Measurements from ENCODE around the gene KCND1.

KCND1 gene

DNA sequence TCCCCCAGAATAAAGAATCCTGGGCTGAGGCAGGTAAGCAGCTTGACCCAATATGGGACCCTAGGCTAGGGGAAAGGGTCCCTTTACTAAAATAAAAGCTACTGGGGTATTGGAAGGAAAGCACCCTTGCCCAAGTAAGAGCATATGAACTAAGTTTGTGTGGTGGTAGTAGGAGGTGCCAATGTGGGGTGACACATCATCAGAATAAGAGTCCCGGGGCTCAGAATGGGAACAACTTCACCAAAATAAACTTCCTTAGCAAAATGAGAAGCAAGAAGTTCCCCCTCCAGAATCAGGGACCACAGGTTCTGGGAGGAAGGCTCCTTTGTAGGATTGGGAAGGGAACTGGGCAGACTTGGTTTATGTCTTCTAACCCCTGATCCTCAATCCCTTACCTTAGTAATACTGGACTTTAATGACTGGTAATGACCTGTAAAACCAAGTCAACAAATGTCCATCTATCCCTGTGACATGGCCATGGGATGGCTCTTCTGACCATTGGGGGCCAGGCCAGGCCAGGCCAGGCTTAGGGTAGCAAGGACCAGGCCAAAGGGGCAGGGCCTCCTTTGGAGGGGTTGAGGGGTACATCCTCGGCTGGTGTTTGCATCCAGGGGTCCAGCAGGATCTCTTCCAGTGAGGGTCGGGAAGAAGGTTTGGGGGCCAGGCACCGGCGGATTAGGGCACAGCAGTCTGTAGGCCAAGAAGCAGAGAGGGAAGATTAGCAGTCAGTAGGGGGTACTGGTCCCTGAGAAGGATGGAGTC lies 57.9 kb downstream of the KCND1 start:
- Histone ChIP-seq H3F3A (ENCODE audit: insufficient read depth) (peaks cover 15% of the 10 kb centered on the region; the same call in 1 of the 2 replicates), H3K9me2 (replicated peaks; ENCODE audit: insufficient read depth, low read length) (no peaks in the 10 kb centered on the region), H3K36me3 (ENCODE audit: low read length) (no peaks in the 10 kb centered on the region), H3K27me3 (ENCODE audit: low read length) (no peaks in the 10 kb centered on the region), H3K9ac (ENCODE audit: low read length) (no peak overlapping the region), H3K9me3 (ENCODE audit: insufficient read depth, low read length) (no peaks in the 10 kb centered on the region), H3K4me3 (ENCODE audit: insufficient read depth, low read length, poor library complexity, severe bottlenecking) (no peak overlapping the region), H3K79me2 (ENCODE audit: insufficient read depth, low read length) (peaks cover 37% of the 10 kb centered on the region), H3K27ac (ENCODE audit: low read depth, low read length) (no peak overlapping the region), H3K4me2 (ENCODE audit: low read depth, low read length, poor library complexity, severe bottlenecking) (no peak overlapping the region), H4K20me1 (ENCODE audit: low read depth, low read length) (no peaks in the 10 kb centered on the region), H2AFZ (ENCODE audit: low read depth, low read length, severe bottlenecking) (no peak overlapping the region)
- TF ChIP-seq, protein P1, sequence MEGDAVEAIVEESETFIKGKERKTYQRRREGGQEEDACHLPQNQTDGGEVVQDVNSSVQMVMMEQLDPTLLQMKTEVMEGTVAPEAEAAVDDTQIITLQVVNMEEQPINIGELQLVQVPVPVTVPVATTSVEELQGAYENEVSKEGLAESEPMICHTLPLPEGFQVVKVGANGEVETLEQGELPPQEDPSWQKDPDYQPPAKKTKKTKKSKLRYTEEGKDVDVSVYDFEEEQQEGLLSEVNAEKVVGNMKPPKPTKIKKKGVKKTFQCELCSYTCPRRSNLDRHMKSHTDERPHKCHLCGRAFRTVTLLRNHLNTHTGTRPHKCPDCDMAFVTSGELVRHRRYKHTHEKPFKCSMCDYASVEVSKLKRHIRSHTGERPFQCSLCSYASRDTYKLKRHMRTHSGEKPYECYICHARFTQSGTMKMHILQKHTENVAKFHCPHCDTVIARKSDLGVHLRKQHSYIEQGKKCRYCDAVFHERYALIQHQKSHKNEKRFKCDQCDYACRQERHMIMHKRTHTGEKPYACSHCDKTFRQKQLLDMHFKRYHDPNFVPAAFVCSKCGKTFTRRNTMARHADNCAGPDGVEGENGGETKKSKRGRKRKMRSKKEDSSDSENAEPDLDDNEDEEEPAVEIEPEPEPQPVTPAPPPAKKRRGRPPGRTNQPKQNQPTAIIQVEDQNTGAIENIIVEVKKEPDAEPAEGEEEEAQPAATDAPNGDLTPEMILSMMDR (IDR thresholded peaks at IDR 0.05; ENCODE audit: insufficient read depth, low read length, poor library complexity, severe bottlenecking) = no peak
- TF ChIP-seq EZH2phosphoT487 (conservative IDR thresholded peaks at IDR 0.05; ENCODE audit: low read length) = no peak

DNA sequence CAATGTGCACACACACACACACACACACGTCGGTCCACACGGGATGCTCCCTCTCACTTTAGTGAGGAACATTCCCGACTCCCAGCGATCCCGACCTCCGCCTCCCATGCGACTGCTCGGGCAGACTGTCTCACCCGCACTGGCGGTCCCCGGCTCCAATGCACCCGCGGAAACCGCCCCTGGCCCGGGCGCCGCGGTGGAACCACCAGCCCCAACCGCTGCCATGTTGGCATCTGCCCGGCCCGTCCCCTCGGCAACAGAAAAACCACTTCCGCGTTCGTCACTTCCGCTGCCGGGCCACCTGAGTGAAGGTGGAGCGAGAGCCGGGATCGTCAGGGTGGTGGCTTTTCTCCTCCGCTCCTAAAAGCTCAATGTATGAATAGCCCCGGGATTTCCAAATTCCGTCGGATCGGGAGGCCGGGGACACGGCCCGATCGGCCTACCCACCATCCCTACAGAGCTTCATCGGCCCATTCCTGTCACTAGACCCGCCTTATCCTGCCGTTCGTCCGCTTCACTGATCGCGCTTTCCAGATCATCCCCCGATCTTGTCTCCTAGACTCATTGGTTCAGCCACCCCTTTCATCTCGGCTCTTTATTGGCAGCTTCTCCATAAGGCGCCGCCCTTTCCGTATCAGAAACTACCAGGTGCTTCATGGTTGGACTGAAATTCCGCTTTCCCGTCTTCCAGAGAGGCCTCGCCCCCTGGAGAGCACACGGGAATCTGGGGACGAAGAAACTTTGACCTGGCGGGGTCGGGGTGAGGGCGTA lies 60.0 kb downstream of the KCND1 start, which contains the start of gene SLC35A2:
SLC35A2 (minus strand) TSS at position 235 of the 771 bp plus-strand sequence; CDS start at position 225, 10 bp downstream.
- Histone ChIP-seq H3K36me3 (ENCODE audit: low read length) (no peaks in the 10 kb centered on the region), H2AFZ (ENCODE audit: low read depth, low read length, severe bottlenecking) (peak within 1 kb of the TSS; percentile 15), H3K9me3 (ENCODE audit: insufficient read depth, low read length) (no peaks in the 10 kb centered on the region), H3K4me3 (ENCODE audit: insufficient read depth, low read length, poor library complexity, severe bottlenecking) (peak within 1 kb of the TSS; percentile 98), H3K9me2 (replicated peaks; ENCODE audit: insufficient read depth, low read length) (no peaks in the 10 kb centered on the region), H3K9ac (ENCODE audit: low read length) (peak within 1 kb of the TSS; percentile 76), H4K20me1 (ENCODE audit: low read depth, low read length) (no peaks in the 10 kb centered on the region), H3K79me2 (ENCODE audit: insufficient read depth, low read length) (peaks cover 25% of the 10 kb centered on the region), H3K4me2 (ENCODE audit: low read depth, low read length, poor library complexity, severe bottlenecking) (peak within 1 kb of the TSS; percentile 80), H3K27me3 (ENCODE audit: low read length) (no peaks in the 10 kb centered on the region), H3K27ac (ENCODE audit: low read depth, low read length) (peak within 1 kb of the TSS; percentile 60), H3F3A (ENCODE audit: insufficient read depth) (peaks cover 15% of the 10 kb centered on the region; the same call in 1 of the 2 replicates)
- no peak for TF ChIP-seq EZH2phosphoT487 (conservative IDR thresholded peaks at IDR 0.05; ENCODE audit: low read length)
- TF ChIP-seq, protein P1 (IDR thresholded peaks at IDR 0.05; ENCODE audit: insufficient read depth, low read length, poor library complexity, severe bottlenecking) = no peak
